ENCODE results near the gene HCFC1R1. TPM values are rescaled to one million over a fixed set of nuclear protein-coding genes. Genes with fewer than 3 reads are reported as not detected.
"Not testable (repeated sequence)": the region's sequence is repeated elsewhere in the genome, so short reads cannot be mapped to it uniquely, and the experiment has no call there.

HCFC1R1 gene
- total RNA-seq (10 to 100 TPM; 88.5 to 99.7 TPM), polyA plus RNA-seq (100 to 1,000 TPM; 299 to 303 TPM)
- long read RNA-seq, donor 1, transcript HCFC1R1-201 (4 exons, 965 nt): major isoform, 9 of 18 reads
- long read RNA-seq, donor 1, partial matches to known transcripts: 0 of 18 reads
- long read RNA-seq, donor 1, other reads (novel, unspliced or antisense): 3 of 18 reads
- long read RNA-seq, donor 2, transcript HCFC1R1-201 (4 exons, 965 nt): major isoform, 10 of 18 reads
- long read RNA-seq, donor 2, transcript HCFC1R1-208 (2 exons, 1,365 nt): minor isoform, 5 of 18 reads
- long read RNA-seq, donor 2, partial matches to known transcripts: 1 of 18 reads
- long read RNA-seq, donor 2, other reads (novel, unspliced or antisense): 1 of 18 reads

- intact Hi-C loops (cut with DNase I): no loop called here
- WGBS, 2 donors: 0 to 1% methylated on average over 69 of the region's 69 CpGs
- Histone ChIP-seq H3K9me3 (ENCODE audit: control insufficient read depth, low read length) (no peaks in the 10 kb centered on the region), H3K27ac (ENCODE audit: low read depth in 1 of 2, low read length in 2 of 2) (peak within 1 kb of the TSS; percentile 96 to 98), H3K4me3 (ENCODE audit: low read length in 2 of 2) (peak within 1 kb of the TSS; percentile 54 to 86), H3K36me3 (ENCODE audit: control insufficient read depth in 1 of 2, insufficient read depth in 2 of 2, low read length in 1 of 2) (peaks cover 0 to 1% of the 10 kb centered on the region in 2 donors), H3K4me1 (ENCODE audit: control insufficient read depth in 1 of 2, insufficient read depth in 2 of 2, low read length in 2 of 2) (no peaks in the 10 kb centered on the region), H3K27me3 (ENCODE audit: control insufficient read depth in 1 of 2, insufficient read depth in 2 of 2, low read length in 1 of 2) (peaks cover 0 to 2% of the 10 kb centered on the region in 2 donors)
- ATAC-seq (ENCODE audit: low FRiP score): peak; percentile 86
- peak; percentile 99 for DNase-seq
Measured at GRCh38 chr16:3023669-3024478, at the start of gene HCFC1R1, which contains the start of gene THOC6. HCFC1R1 (minus strand) TSS chr16:3023942; CDS start chr16:3023941, 1 bp downstream. THOC6 (plus strand) TSS chr16:3024035; CDS start chr16:3024327, 292 bp downstream.

- no peak for ATAC-seq (ENCODE audit: low FRiP score)
- no peak overlapping the region for H3K27ac ChIP-seq (ENCODE audit: low read depth in 1 of 2, low read length in 2 of 2)
- no peaks in the 10 kb centered on the region for H3K9me3 ChIP-seq (ENCODE audit: control insufficient read depth, low read length)
- 79 to 84% methylated on average over 7 of the region's 7 CpGs for WGBS, 2 donors
- H3K4me3 ChIP-seq (ENCODE audit: low read length in 2 of 2): no peak overlapping the region
- intact Hi-C loops (cut with DNase I): no loop called here
- H3K27me3 ChIP-seq (ENCODE audit: control insufficient read depth in 1 of 2, insufficient read depth in 2 of 2, low read length in 1 of 2): no peaks in the 10 kb centered on the region
- DNase-seq: no peak
- no peaks in the 10 kb centered on the region for H3K4me1 ChIP-seq (ENCODE audit: control insufficient read depth in 1 of 2, insufficient read depth in 2 of 2, low read length in 2 of 2)
- no peaks in the 10 kb centered on the region for H3K36me3 ChIP-seq (ENCODE audit: control insufficient read depth in 1 of 2, insufficient read depth in 2 of 2, low read length in 1 of 2)
Measured at GRCh38 chr16:3073448-3073847, 49.7 kb upstream of the HCFC1R1 start.

GRCh38 chr16:3072576-3073263, 49.0 kb upstream of the HCFC1R1 start:
- intact Hi-C loops (cut with DNase I); H3K27ac ChIP-seq (ENCODE audit: low read depth in 1 of 2, low read length in 2 of 2); H3K36me3 ChIP-seq (ENCODE audit: control insufficient read depth in 1 of 2, insufficient read depth in 2 of 2, low read length in 1 of 2); ATAC-seq (ENCODE audit: low FRiP score); H3K4me1 ChIP-seq (ENCODE audit: control insufficient read depth in 1 of 2, insufficient read depth in 2 of 2, low read length in 2 of 2); DNase-seq; H3K9me3 ChIP-seq (ENCODE audit: control insufficient read depth, low read length); H3K4me3 ChIP-seq (ENCODE audit: low read length in 2 of 2); H3K27me3 ChIP-seq (ENCODE audit: control insufficient read depth in 1 of 2, insufficient read depth in 2 of 2, low read length in 1 of 2): not testable (repeated sequence)
- 60 to 63% methylated on average over 5 to 16 of the region's 18 CpGs for WGBS, 2 donors

GRCh38 chr16:3072148-3072547, 48.4 kb upstream of the HCFC1R1 start:
- 66 to 71% methylated on average over 3 of the region's 4 CpGs for WGBS, 2 donors
- H3K27ac ChIP-seq (ENCODE audit: low read depth in 1 of 2, low read length in 2 of 2); H3K9me3 ChIP-seq (ENCODE audit: control insufficient read depth, low read length); DNase-seq; H3K4me3 ChIP-seq (ENCODE audit: low read length in 2 of 2); ATAC-seq (ENCODE audit: low FRiP score); H3K36me3 ChIP-seq (ENCODE audit: control insufficient read depth in 1 of 2, insufficient read depth in 2 of 2, low read length in 1 of 2); H3K4me1 ChIP-seq (ENCODE audit: control insufficient read depth in 1 of 2, insufficient read depth in 2 of 2, low read length in 2 of 2); H3K27me3 ChIP-seq (ENCODE audit: control insufficient read depth in 1 of 2, insufficient read depth in 2 of 2, low read length in 1 of 2); intact Hi-C loops (cut with DNase I): not testable (repeated sequence)

GRCh38 chr16:3071655-3072054, 47.9 kb upstream of the HCFC1R1 start:
- no peak for ATAC-seq (ENCODE audit: low FRiP score)
- no peak for DNase-seq

GRCh38 chr16:3070608-3071111, 46.9 kb upstream of the HCFC1R1 start:
- Histone ChIP-seq H3K27me3 (ENCODE audit: control insufficient read depth in 1 of 2, insufficient read depth in 2 of 2, low read length in 1 of 2) (no peaks in the 10 kb centered on the region), H3K27ac (ENCODE audit: low read depth in 1 of 2, low read length in 2 of 2) (no peak overlapping the region), H3K4me1 (ENCODE audit: control insufficient read depth in 1 of 2, insufficient read depth in 2 of 2, low read length in 2 of 2) (no peaks in the 10 kb centered on the region), H3K36me3 (ENCODE audit: control insufficient read depth in 1 of 2, insufficient read depth in 2 of 2, low read length in 1 of 2) (no peaks in the 10 kb centered on the region), H3K4me3 (ENCODE audit: low read length in 2 of 2) (no peak overlapping the region), H3K9me3 (ENCODE audit: control insufficient read depth, low read length) (no peaks in the 10 kb centered on the region)
- DNase-seq: no peak
- ATAC-seq (ENCODE audit: low FRiP score): no peak
- intact Hi-C loops (cut with DNase I): no loop called here
- 85 to 88% methylated on average over 9 of the region's 9 CpGs for WGBS, 2 donors

More at GRCh38 chr16:3071655-3072054, 47.9 kb upstream of the HCFC1R1 start:
- WGBS, 2 donors: 81 to 84% methylated on average over 7 of the region's 7 CpGs
- H3K4me1 ChIP-seq (ENCODE audit: control insufficient read depth in 1 of 2, insufficient read depth in 2 of 2, low read length in 2 of 2): no peaks in the 10 kb centered on the region
- no peak overlapping the region for H3K4me3 ChIP-seq (ENCODE audit: low read length in 2 of 2)
- no peaks in the 10 kb centered on the region for H3K36me3 ChIP-seq (ENCODE audit: control insufficient read depth in 1 of 2, insufficient read depth in 2 of 2, low read length in 1 of 2)
- intact Hi-C loops (cut with DNase I): no loop called here
- H3K27me3 ChIP-seq (ENCODE audit: control insufficient read depth in 1 of 2, insufficient read depth in 2 of 2, low read length in 1 of 2): no peaks in the 10 kb centered on the region
- no peaks in the 10 kb centered on the region for H3K9me3 ChIP-seq (ENCODE audit: control insufficient read depth, low read length)
- H3K27ac ChIP-seq (ENCODE audit: low read depth in 1 of 2, low read length in 2 of 2): no peak overlapping the region

- H3K36me3 ChIP-seq (ENCODE audit: control insufficient read depth in 1 of 2, insufficient read depth in 2 of 2, low read length in 1 of 2); H3K27ac ChIP-seq (ENCODE audit: low read depth in 1 of 2, low read length in 2 of 2); H3K9me3 ChIP-seq (ENCODE audit: control insufficient read depth, low read length); DNase-seq; H3K27me3 ChIP-seq (ENCODE audit: control insufficient read depth in 1 of 2, insufficient read depth in 2 of 2, low read length in 1 of 2); intact Hi-C loops (cut with DNase I); H3K4me3 ChIP-seq (ENCODE audit: low read length in 2 of 2); H3K4me1 ChIP-seq (ENCODE audit: control insufficient read depth in 1 of 2, insufficient read depth in 2 of 2, low read length in 2 of 2); ATAC-seq (ENCODE audit: low FRiP score): not testable (repeated sequence)
- WGBS, 2 donors: 84 to 88% methylated on average over 10 of the region's 11 CpGs
Measured at GRCh38 chr16:3069146-3069545, 45.4 kb upstream of the HCFC1R1 start.

GRCh38 chr16:3068487-3068886, 44.7 kb upstream of the HCFC1R1 start:
- 74 to 78% methylated on average over 4 of the region's 4 CpGs for WGBS, 2 donors

More at GRCh38 chr16:3068487-3068886, 44.7 kb upstream of the HCFC1R1 start:
- no peaks in the 10 kb centered on the region for H3K4me1 ChIP-seq (ENCODE audit: control insufficient read depth in 1 of 2, insufficient read depth in 2 of 2, low read length in 2 of 2)
- H3K36me3 ChIP-seq (ENCODE audit: control insufficient read depth in 1 of 2, insufficient read depth in 2 of 2, low read length in 1 of 2): no peaks in the 10 kb centered on the region
- intact Hi-C loops (cut with DNase I): no loop called here
- no peaks in the 10 kb centered on the region for H3K27me3 ChIP-seq (ENCODE audit: control insufficient read depth in 1 of 2, insufficient read depth in 2 of 2, low read length in 1 of 2)
- ATAC-seq (ENCODE audit: low FRiP score): no peak
- H3K9me3 ChIP-seq (ENCODE audit: control insufficient read depth, low read length): no peaks in the 10 kb centered on the region
- peak in 1 of 2 donors; percentile 32 for DNase-seq
- no peak overlapping the region for H3K27ac ChIP-seq (ENCODE audit: low read depth in 1 of 2, low read length in 2 of 2)
- H3K4me3 ChIP-seq (ENCODE audit: low read length in 2 of 2): no peak overlapping the region

Data from aorta (tissue), 5 donors.